DND-41 (cell line): ENCODE data around the gene GBA3.

Source experiments
- CTCF ChIP-seq: IDR thresholded peaks from 2 replicates; pipeline ENCODE4 v1.5.1; 2012; ENCODE audit warnings: borderline replicate concordance, low read length, moderate library complexity, mild to moderate bottlenecking; ENCODE audit not compliant: poor library complexity, severe bottlenecking; ENCODE audit errors: extremely low read depth
- EZH2 ChIP-seq: IDR thresholded peaks from 3 replicates; pipeline ENCODE4 v1.6.1; 2012; ENCODE audit warnings: borderline replicate concordance, low read depth, mild to moderate bottlenecking, moderate library complexity, low read length, inconsistent platforms; ENCODE audit not compliant: severe bottlenecking

- TF ChIP-seq CTCF, result no peak
- TF ChIP-seq EZH2, result no peak
Measured at GRCh38 chr4:22720091-22720490, 27.4 kb downstream of the GBA3 start.
